ENCODE results near the gene EMID1. TPM values are rescaled to one million over a fixed set of nuclear protein-coding genes. Genes with fewer than 3 reads are reported as not detected.

Gene EMID1
- total RNA-seq, 4 donors from 2014 or later, result 2.8 to 4.8 (median 3.6) TPM

- WGBS, 2 donors, result 78 to 89% methylated on average over 8 to 10 of the region's 10 CpGs
- no peak overlapping the region for H3K4me3 ChIP-seq (ENCODE audit: low read depth, poor library complexity, severe bottlenecking)
- intact Hi-C loops (cut with DNase I; ENCODE audit: low total_unique reads), result no loop called here
- TF ChIP-seq POLR2A (IDR thresholded peaks at IDR 0.05), result no peak
- no peak for TF ChIP-seq CTCF (IDR thresholded peaks at IDR 0.05)
- no peak for DNase-seq (ENCODE audit: low spot score in 2 of 2)
Measured at GRCh38 chr22:29195964-29196666, 9.6 kb upstream of the EMID1 start.

GRCh38 chr22:29197096-29197495, 8.6 kb upstream of the EMID1 start:
- DNase-seq (ENCODE audit: low spot score in 2 of 2), result no peak
- intact Hi-C loops (cut with DNase I; ENCODE audit: low total_unique reads), result no loop called here
- TF ChIP-seq POLR2A (IDR thresholded peaks at IDR 0.05) (no peak), CTCF (IDR thresholded peaks at IDR 0.05) (no peak)
- WGBS, 2 donors, result 97 to 98% methylated on average over 3 of the region's 3 CpGs
- no peak overlapping the region for H3K4me3 ChIP-seq (ENCODE audit: low read depth, poor library complexity, severe bottlenecking)

GRCh38 chr22:29198240-29198639, 7.5 kb upstream of the EMID1 start:
- no peak for DNase-seq (ENCODE audit: low spot score in 2 of 2)
- WGBS, 2 donors, result 95 to 97% methylated on average over 5 of the region's 5 CpGs
- H3K4me3 ChIP-seq (ENCODE audit: low read depth, poor library complexity, severe bottlenecking), result no peak overlapping the region
- intact Hi-C loops (cut with DNase I; ENCODE audit: low total_unique reads), result no loop called here
- no peak for TF ChIP-seq POLR2A (IDR thresholded peaks at IDR 0.05)
- TF ChIP-seq CTCF (IDR thresholded peaks at IDR 0.05), result no peak

- H3K4me3 ChIP-seq (ENCODE audit: low read depth, poor library complexity, severe bottlenecking), result no peak overlapping the region
- intact Hi-C loops (cut with DNase I; ENCODE audit: low total_unique reads), result no loop called here
- TF ChIP-seq POLR2A (IDR thresholded peaks at IDR 0.05), result no peak
- no peak for TF ChIP-seq CTCF (IDR thresholded peaks at IDR 0.05)
- DNase-seq (ENCODE audit: low spot score in 2 of 2), result no peak
- 82% methylated on average over 8 of the region's 8 CpGs for WGBS, 2 donors
Measured at GRCh38 chr22:29199702-29200400, 5.8 kb upstream of the EMID1 start.

GRCh38 chr22:29200901-29201300, 4.8 kb upstream of the EMID1 start:
- 94% methylated on average over 7 of the region's 7 CpGs for WGBS, 2 donors
- H3K4me3 ChIP-seq (ENCODE audit: low read depth, poor library complexity, severe bottlenecking), result no peak overlapping the region
- TF ChIP-seq CTCF (IDR thresholded peaks at IDR 0.05), result no peak
- no peak for TF ChIP-seq POLR2A (IDR thresholded peaks at IDR 0.05)
- intact Hi-C loops (cut with DNase I; ENCODE audit: low total_unique reads), result no loop called here
- DNase-seq (ENCODE audit: low spot score in 2 of 2), result no peak
